ENCODE results near the gene TMEM9. TPM values are rescaled to one million over a fixed set of nuclear protein-coding genes. Genes with fewer than 3 reads are reported as not detected.

Gene TMEM9
- total RNA-seq, 2 donors from 2014 or later = 145 to 156 TPM

- Histone ChIP-seq H3K27ac (ENCODE audit: low read depth, low read length) (no peak overlapping the region), H3K9ac (ENCODE audit: extremely low read depth, low read length, poor library complexity, severe bottlenecking) (no peak overlapping the region), H3K36me3 (ENCODE audit: control insufficient read depth, insufficient read depth, low read length) (peaks cover 11% of the 10 kb centered on the region), H3K27me3 (ENCODE audit: control insufficient read depth, insufficient read depth, low read length, poor library complexity, severe bottlenecking) (no peaks in the 10 kb centered on the region), H3K4me3 (ENCODE audit: low read length) (no peak overlapping the region), H3K9me3 (ENCODE audit: control insufficient read depth, low read length) (no peaks in the 10 kb centered on the region), H3K4me1 (ENCODE audit: control insufficient read depth, insufficient read depth, low read length) (peaks cover 4% of the 10 kb centered on the region)
- no peak overlapping the region for H3K27ac Mint-ChIP-seq
- peaks cover 2% of the 10 kb centered on the region for H3K27me3 Mint-ChIP-seq (ENCODE audit: insufficient read depth)
- H3K4me3 Mint-ChIP-seq = no peak overlapping the region
- H3K36me3 Mint-ChIP-seq (ENCODE audit: low read depth) = peaks cover 9% of the 10 kb centered on the region
- no peaks in the 10 kb centered on the region for H3K9me3 Mint-ChIP-seq
- TF ChIP-seq CTCF (conservative IDR thresholded peaks at IDR 0.05) = no peak
- DNase-seq = no peak
- peaks cover 41% of the 10 kb centered on the region for H3K4me1 Mint-ChIP-seq
Observed at GRCh38 chr1:201156819-201157218, 2.5 kb upstream of the TMEM9 start.

- Mint-ChIP-seq H3K27me3 (ENCODE audit: insufficient read depth) (peaks cover 2% of the 10 kb centered on the region), H3K36me3 (ENCODE audit: low read depth) (peaks cover 13% of the 10 kb centered on the region), H3K27ac (no peak overlapping the region), H3K4me3 (no peak overlapping the region), H3K9me3 (no peaks in the 10 kb centered on the region), H3K4me1 (peaks cover 41% of the 10 kb centered on the region)
- no peak for DNase-seq
- H3K27ac ChIP-seq (ENCODE audit: low read depth, low read length) = no peak overlapping the region
- H3K4me1 ChIP-seq (ENCODE audit: control insufficient read depth, insufficient read depth, low read length) = peaks cover 4% of the 10 kb centered on the region
- H3K9me3 ChIP-seq (ENCODE audit: control insufficient read depth, low read length) = no peaks in the 10 kb centered on the region
- no peak overlapping the region for H3K9ac ChIP-seq (ENCODE audit: extremely low read depth, low read length, poor library complexity, severe bottlenecking)
- H3K36me3 ChIP-seq (ENCODE audit: control insufficient read depth, insufficient read depth, low read length) = peaks cover 16% of the 10 kb centered on the region
- 86 to 96% methylated on average over 3 of the region's 3 CpGs for WGBS, 2 experiments (ENCODE audit: insufficient coverage in 1 of 2, insufficient read length in 1 of 2)
- TF ChIP-seq CTCF (conservative IDR thresholded peaks at IDR 0.05) = no peak
- H3K27me3 ChIP-seq (ENCODE audit: control insufficient read depth, insufficient read depth, low read length, poor library complexity, severe bottlenecking) = no peaks in the 10 kb centered on the region
- H3K4me3 ChIP-seq (ENCODE audit: low read length) = no peak overlapping the region
Observed at GRCh38 chr1:201156346-201156745, 2.1 kb upstream of the TMEM9 start.

GRCh38 chr1:201155354-201155753 lies 1.1 kb upstream of the TMEM9 start:
- no peaks in the 10 kb centered on the region for H3K9me3 Mint-ChIP-seq
- no peak overlapping the region for H3K4me3 Mint-ChIP-seq
- peaks cover 23% of the 10 kb centered on the region for H3K36me3 Mint-ChIP-seq (ENCODE audit: low read depth)
- Histone ChIP-seq H3K27ac (ENCODE audit: low read depth, low read length) (no peak overlapping the region), H3K27me3 (ENCODE audit: control insufficient read depth, insufficient read depth, low read length, poor library complexity, severe bottlenecking) (no peaks in the 10 kb centered on the region), H3K36me3 (ENCODE audit: control insufficient read depth, insufficient read depth, low read length) (peaks cover 26% of the 10 kb centered on the region), H3K4me1 (ENCODE audit: control insufficient read depth, insufficient read depth, low read length) (peaks cover 4% of the 10 kb centered on the region), H3K4me3 (ENCODE audit: low read length) (no peak overlapping the region), H3K9ac (ENCODE audit: extremely low read depth, low read length, poor library complexity, severe bottlenecking) (no peak overlapping the region), H3K9me3 (ENCODE audit: control insufficient read depth, low read length) (no peaks in the 10 kb centered on the region)
- H3K27me3 Mint-ChIP-seq (ENCODE audit: insufficient read depth) = peaks cover 2% of the 10 kb centered on the region
- no peak for TF ChIP-seq CTCF (conservative IDR thresholded peaks at IDR 0.05)
- H3K27ac Mint-ChIP-seq = no peak overlapping the region
- DNase-seq = no peak
- WGBS, 2 experiments (ENCODE audit: insufficient coverage in 1 of 2, insufficient read length in 1 of 2) = 83 to 95% methylated on average over 2 of the region's 2 CpGs
- peaks cover 41% of the 10 kb centered on the region for H3K4me1 Mint-ChIP-seq

Data from endodermal cell (in vitro differentiated cells).